DMS 273 (cell line): ENCODE measurements around the gene KDM4C.

Experiments
- DNase-seq: peaks from one replicate; lab custom pipeline; 2025; ENCODE audit not compliant: unreplicated experiment; lab: John Stamatoyannopoulos, UW

KDM4C gene

DNA sequence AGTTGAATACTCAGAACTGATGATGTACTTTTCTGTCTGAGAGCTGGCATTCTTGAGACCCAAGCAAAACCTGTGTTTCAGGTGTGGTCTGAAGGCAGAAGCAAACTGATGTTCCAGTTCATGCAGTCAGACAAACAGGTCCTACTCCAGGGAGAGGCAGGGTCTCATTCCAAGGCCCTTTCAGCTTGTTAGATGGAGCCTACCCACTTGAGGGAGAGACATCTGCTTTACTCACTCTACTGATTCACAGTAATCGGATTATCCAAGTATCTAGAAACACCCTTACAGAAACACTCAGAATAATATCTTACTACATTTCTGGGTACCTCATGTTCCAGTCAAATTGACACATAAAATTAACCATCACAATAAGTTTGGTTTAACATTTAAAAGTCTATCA lies 207.8 kb downstream of the KDM4C start:
- DNase-seq: no peak

DNA sequence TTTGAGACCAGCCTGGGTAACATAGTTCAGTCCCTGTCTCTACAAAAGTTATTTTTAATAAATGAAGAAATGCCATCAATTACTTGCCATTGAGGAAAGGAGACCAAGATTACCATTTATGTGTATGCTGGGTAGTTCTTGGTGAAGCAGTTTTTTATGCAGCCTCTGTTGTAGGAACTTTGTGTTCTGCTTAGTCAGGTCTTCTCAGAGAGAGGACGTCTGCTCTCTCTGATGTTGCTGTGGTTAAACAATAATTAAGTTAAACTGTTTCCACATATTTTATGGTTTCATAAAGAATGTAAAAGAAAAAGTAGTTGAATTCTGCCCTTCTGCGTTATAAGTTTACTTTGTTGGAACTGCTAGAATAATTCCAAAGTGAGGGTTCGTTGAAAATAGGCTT lies 210.5 kb downstream of the KDM4C start:
- DNase-seq: no peak

DNA sequence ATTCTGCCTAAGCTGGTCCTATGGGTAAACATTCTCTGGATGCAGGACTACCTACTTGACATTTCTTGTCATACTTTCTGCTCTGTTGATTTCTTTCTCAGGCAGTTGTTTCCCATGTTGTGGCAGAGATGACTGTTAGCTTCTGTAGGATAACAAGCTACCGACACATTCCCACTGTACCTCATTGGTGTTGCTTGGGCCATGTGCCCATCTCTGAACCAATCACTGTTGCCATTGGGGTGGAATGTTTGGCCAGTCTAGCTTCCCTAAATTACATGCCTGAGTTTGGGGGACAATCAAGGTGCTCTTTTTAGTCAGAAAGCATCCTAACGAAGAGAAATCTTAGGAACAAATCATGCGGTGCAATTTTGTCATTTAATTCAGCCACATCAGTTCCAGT lies 212.0 kb downstream of the KDM4C start:
- no peak for DNase-seq

DNA sequence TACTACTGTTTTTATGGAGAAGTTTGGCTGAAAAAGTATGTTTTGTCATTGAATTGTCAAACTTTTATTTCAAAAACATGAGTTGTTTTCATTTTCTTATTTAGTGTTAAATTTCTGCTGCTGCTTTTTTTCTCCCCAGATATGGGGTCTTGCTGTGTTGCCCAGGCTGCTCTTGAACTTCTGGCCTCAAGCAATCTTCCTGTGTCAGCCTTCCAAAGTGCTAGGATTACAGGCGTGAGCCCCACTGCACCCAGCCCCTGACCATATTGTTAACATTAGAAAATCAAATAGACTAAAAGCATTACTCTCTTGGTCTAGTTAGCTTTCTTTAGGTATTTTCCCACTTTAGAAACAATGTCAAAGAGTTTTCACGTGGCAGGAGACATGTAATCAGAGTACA lies 215.3 kb downstream of the KDM4C start:
- DNase-seq: no peak

DNA sequence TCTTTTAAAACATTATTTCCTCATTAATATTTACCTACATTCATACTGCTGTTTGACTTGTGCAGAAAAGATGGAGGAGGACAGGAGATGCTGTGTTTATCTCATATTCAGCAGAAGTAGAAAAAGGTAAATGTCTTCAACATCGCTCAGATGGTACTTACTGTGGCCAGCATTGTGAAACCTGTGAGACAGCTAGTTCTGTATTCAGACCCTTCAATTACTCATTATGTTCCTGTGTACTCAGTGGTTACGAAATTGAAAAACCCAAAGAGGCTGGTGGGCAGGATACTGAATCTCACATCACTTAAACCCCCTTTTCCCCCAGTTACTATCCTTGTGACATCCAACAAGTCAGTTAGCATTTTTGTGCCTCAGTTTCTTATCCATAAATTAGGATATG lies 216.0 kb downstream of the KDM4C start:
- no peak for DNase-seq

DNA sequence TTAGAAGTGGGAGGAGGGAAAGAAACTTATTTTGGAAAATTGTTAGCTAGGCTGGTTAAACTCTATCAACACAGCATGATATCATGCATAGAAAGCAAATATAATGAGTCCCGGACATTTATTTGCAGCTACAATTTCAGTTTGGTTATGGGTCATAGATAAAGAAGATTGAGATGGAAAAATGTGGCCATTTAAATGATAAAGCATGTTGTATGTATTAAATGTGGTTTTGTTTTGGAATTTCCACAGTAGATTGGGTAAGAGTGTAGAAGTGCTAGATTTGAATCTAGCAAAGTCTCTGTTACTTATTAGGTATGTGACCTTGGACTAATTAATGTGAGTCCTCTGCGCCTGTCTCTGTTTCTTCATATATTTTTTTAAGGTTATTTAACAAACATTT lies 217.4 kb downstream of the KDM4C start:
- no peak for DNase-seq

DNA sequence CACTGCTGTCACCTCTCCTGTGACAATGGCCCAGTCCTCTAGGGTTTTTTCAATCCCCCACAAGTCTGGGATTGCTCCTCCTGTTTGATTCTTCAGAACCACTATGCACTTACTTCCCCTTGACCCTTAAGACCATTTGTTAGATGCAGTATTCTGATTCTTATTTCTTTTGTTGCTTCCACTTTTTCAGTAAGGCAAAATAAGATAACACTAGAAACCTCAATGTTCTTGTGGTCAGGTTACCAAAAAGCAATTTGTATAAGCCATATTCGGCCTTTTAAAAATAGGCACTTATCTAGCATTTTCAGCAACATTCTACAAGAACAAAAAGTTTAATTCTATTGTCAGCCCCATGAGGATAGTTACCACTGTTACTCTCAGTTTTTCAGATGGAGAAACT lies 220.0 kb downstream of the KDM4C start:
- DNase-seq: no peak

DNA sequence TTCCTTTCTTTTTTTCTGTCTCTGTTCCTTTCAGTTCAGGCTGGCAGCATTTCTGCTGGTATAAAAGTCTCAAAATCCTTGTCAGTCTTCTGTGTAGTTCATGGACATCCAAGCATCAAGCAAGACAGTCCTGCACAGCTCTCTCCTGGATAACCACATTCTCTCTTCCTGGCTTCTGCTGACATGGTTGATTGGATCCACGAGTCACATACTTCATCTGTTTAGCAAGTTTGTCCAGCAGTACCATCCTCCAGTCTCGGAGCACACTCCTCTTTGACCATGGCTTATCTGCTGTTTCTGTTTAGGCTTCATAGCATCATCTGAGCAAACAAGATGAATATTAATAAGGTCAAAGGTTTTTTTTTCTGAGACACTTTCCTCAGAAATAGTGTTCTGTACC lies 220.8 kb downstream of the KDM4C start:
- DNase-seq: no peak

DNA sequence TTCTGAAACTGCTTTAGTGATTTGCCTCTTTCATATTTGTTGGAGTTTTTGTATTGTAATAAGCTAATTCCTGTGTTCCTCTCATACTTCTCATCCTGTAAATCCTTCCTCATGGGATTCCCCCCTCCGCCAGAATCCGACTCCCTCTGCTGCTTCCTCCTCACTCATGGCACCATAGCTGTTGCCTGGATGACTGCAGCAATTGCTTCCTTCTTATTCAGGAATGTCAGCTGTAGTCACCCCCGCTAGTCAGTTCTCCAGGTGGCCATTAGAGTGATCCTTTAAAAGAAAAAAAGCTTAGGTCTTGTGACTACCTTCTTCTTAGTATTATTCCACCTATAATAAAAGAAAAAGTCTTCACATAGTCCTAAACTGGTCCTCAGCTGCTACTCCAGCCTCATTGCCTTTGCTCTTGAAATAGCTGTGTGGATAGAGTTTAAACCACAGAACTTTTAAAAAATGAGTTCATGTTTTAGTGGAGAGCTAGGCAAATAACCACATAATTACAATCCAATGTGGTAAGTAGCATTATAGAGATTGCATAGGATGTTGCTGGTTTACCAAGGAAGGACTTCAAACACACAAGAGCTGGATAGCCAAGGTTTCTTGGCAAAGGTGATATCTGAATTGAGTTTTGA lies 227.3 kb downstream of the KDM4C start:
- no peak for DNase-seq

DNA sequence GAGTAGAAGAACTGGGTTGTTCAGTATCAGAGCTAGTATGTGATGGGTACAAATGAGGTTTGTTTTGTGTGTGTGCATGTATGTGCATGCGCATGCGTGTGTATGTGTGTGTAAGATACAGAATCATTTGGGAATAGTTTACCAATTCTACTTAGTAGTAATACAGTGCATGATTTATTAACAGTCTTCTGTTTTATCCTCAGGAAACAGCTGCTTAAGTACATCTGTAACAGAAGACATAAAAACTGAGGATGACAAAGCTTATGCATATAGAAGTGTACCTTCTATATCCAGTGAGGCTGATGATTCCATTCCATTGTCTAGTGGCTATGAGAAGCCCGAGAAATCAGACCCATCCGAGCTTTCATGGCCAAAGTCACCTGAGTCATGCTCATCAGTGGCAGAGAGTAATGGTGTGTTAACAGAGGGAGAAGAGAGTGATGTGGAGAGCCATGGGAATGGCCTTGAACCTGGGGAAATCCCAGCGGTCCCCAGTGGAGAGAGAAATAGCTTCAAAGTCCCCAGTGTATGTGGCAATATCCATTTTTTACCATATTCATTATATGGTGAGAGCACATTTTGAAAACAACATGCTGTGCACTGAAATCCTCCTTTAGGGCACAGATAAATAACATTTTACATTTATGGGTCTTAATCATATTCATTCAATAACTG lies 228.5 kb downstream of the KDM4C start:
- no peak for DNase-seq

DNA sequence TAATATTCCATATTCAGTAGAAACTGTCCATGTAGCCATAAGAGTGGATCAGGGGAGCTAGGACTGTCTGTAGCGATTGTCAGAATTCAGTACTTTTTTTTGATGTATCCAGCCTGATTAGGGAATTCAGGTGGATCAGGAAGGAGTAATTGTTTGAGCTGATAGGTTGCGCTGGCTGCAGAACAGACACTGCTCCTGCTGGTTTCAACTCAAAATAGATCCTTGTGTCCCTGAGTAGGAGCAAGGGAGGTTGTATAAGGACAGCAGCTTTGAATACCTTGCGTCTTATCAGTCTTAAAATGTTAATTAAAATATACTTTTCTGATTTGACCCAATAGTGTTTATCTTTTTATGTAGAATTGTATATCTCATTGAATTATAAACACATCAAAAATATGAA lies 229.6 kb downstream of the KDM4C start:
- no peak for DNase-seq

DNA sequence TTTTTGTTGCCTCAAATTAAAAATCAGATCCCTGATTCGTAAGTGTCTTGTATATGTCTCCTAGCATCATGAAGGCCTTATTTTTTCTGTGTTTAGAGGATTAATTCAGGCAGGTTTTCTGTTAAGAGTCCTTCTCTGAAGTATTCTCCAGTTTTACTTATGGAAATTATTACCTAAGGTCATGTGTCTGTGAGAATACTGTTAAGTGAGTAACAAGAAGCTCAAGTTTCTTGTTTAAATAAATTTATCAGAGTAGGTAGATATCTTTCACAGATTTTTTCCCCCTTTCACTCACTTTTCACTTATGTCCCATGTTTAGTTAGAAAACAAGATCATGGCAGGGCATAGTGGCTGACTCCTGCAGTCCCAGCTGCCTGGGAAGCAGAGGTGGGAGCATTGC lies 233.6 kb downstream of the KDM4C start:
- DNase-seq: no peak

DNA sequence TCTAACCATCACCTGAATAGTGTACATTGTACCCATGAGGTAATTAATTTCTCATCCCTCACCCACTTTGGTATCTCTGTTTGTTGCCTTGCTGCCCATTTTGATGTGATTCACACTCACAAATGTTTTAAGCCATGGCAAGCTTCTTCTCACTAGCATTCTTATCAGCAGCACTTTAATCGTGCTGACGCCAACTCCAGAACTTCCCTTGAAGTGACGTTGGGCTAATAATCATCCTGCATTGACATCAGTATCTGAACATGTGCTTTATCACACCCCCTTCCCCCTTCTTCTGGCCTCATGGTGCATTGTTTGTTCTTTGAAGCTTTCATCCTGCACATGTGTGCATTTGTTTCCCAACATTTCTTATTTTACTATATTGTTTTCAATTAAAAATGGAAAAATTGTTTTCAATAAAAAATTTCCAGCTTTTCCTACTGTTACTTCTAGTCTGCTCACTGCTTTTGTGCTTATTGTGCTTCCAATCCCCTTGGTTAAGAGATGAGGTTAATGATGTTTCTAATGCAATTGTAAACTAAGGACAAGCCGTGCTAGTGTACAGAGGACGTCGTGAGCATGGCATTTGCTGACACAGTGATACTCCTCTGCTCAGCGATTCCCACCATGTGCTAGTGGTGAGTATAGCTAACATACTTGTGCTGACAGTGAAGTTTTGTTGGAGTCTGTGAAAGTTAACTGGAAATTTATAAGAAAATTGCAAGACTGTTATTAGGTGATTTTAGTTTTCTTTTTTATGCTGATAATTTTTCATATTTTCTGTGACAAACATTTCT lies 238.5 kb downstream of the KDM4C start:
- no peak for DNase-seq

DNA sequence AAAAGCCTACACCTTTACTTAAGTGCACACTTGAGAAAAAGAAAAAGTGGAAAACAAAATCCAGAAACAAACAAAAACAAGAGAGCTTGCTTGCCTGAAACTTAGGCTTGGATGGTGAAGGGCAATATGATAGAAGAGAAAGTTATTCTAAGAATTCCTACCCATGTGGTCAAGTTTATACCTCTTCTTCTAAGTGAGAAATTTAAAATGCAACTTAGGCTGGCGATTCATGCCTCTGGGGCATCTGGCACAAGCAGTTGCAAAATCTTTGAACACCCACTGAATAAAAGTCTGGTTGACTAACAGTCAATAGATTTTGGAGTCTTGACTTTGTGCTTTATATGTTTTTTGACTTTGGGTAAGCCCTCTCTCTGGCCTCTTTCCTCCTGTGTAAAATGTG lies 239.6 kb downstream of the KDM4C start:
- DNase-seq: no peak

DNA sequence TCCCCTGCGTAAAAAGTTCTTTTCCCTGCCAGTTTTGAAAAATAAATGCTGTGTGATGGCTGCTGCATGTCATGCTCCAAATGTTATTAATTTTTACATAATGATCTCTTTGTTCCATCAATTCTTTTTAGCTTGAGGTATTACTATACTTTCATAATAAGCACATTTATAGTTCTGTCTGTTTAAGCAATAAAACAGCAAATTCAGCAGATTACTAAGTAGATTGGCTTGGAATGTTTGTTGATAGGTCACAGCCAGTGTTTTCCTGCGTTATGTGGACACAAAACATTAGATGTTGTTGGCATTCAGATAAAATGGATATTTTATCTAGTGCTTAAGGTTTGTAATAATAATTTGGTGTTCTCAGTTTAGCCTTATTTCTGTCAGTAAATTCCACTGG lies 242.0 kb downstream of the KDM4C start:
- no peak for DNase-seq

DNA sequence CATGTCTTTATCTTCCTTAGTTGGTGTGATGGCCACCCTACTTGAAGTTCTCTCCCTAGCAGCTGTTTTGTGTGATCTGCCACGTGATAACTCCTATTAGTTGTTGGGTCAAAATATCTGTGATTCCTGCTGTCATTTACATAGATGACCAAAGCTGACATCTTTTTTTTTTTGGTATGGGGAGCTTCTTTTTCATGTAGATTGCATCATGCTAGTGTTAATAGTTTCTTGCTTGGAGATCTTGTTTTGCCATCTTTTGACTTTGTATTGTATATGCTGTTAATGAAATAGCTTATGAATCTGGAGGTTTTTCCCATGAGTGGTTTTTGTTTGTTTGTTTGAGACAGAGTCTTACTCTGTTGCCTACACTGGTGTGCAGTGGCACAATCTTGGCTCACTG lies 243.8 kb downstream of the KDM4C start:
- DNase-seq: no peak

DNA sequence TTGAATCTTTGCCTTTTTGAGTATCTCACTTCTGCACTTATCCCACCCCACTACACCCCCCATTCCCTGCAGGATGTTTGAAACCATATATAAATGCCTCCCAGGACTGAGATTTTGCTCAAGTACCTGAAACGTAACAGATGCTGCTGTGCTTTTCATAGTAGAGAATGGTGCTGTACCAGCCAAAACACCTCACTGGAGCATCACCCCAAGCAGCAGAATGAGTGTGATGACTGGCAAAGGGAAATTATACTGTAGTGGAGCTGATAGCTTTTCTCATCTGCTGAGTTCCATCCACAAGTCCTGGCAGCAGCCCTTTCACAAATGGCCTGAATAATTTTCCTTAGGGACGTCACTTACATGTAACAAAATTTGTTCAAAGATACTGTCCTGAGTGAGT lies 246.1 kb downstream of the KDM4C start:
- DNase-seq: no peak

DNA sequence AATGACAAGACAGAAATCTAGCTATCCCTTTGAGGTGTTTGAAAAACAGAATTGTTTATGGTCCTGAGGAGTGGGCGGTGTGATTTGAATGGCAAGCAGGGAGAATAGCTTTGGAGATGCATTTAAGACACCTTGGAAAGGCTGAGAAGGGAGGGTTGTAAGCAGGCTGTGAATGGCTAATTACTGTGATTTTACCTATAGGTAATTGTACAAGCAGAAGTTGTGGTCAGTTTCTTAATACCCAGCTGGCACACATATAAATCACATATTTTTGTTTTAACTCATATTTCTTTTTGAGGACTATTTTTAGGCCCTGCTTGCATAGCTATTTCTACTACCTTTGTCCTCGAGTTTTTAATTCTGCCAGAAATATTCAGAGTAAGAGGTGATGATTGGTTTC lies 248.6 kb downstream of the KDM4C start:
- no peak for DNase-seq

DNA sequence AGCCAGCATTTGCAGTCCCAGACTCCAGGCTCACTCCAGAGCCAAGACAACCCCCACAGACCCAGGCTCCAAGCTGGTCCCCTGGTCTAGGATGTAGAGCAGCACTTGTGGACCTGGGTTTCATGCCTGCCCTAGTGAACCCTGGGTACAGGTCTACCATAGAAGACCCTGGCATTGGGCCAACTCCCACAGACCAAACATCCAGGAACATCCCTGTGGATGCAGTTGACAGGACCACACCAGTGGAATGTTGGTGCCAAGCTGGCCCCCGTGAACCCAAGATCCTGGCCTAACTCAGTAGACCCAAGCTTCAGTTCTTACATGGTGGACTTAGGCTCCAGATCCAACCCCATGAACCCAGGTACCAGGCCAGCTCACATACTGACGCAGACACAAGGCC lies 250.6 kb downstream of the KDM4C start:
- no peak for DNase-seq

DNA sequence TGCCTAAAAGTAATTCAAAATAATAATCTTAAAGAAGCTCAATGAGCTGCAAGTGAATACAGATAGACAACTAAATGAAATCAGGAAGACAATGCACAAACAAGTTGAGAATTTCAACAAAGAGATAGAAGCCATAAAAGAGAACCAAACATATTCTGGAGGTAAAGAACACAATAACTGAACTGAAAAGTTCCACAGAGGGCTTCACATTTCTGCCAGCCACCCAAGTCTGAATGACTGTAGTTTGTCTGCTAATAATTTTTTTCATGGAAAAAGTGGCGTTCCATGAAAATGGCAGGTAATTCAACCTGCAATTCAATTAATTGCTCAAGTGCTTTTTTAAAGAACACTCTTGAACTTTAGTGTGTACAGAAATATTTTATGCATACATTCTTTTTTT lies 251.3 kb downstream of the KDM4C start:
- no peak for DNase-seq

DNA sequence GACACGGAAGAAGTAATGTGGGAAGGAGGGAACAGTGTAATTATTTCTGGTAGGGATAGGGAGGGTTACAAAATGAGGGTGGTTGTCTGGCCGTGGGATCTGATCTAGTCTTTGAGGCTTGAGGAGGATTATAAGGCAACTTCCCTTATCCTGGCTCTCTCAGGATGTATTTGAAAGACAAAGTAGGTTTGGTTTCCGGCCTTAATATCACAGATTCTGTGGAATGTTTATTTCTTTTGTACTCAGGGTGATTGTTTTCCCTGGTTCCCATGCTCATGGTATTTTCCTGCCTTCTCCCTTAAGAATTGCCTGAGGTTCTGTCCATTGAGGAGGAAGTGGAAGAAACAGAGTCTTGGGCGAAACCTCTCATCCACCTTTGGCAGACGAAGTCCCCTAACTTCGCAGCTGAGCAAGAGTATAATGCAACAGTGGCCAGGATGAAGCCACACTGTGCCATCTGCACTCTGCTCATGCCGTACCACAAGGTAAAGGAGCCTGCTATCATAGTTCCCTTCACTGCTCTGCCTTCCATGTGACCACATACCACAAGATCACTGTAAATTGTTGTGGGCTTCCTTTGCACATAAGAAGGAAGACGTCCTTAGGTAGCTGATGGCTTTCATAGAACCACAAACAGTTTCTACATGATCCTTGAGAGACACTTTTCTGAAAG lies 253.8 kb downstream of the KDM4C start:
- no peak for DNase-seq

DNA sequence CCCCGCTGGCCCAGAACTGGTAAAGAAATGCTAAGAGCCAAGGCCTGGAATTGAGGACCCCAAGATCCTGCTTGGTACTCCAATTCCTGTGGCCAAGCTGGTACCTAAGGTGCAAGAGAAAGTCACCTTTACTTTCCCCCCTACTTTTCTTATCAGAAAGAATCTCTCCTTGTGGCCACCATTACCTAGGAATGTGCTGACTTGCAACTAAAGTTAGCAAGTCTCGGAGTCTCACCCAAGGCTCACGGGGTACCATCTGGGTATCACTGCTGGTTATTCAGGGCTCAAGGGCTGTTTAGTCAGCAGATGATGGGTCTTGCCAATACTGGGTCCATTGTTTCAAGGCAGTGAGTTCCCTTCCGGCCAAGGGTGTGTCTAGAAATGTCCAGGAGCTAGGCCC lies 270.2 kb downstream of the KDM4C start:
- DNase-seq: no peak
